CD4-positive, alpha-beta memory T cell (primary cell): ENCODE data around the gene RUVBL2. TPM values are rescaled to one million over a fixed set of nuclear protein-coding genes. Genes with fewer than 3 reads are reported as not detected.

Source experiments
- CTCF ChIA-PET: fragments of 350-600 bp; sonication (Branson Sonifier 250); formaldehyde crosslinking; loops from one replicate; lab custom pipeline; 2021; ENCODE audit warnings: inconsistent platforms; ENCODE audit not compliant: partially characterized antibody; lab: Charles Lee
- POLR2A ChIA-PET: fragments of 350-600 bp; sonication (Branson Sonifier 250); formaldehyde crosslinking; loops from one replicate; lab custom pipeline; 2021; ENCODE audit not compliant: partially characterized antibody; lab: Charles Lee
- DNase-seq, 5 donors: peaks; one replicate each; pipeline versions ENCODE4 v3.0.0 to v3.0.0-alpha.2; 2020 to 2022; ENCODE audit warnings: mixed read lengths in 1 of 5
- H3K27ac ChIP-seq: one replicate; pipeline ENCODE4 v1.7.0; 2013; ENCODE audit warnings: low read depth, low read length
- H3K27me3 ChIP-seq: 2 replicates; pipeline ENCODE4 v1.7.0; 2013; ENCODE audit warnings: mild to moderate bottlenecking, low read length, moderate library complexity; ENCODE audit not compliant: insufficient read depth
- H3K36me3 ChIP-seq: 2 replicates; pipeline ENCODE4 v1.7.0; 2013; ENCODE audit warnings: mild to moderate bottlenecking, low read length, moderate library complexity; ENCODE audit not compliant: insufficient read depth
- H3K4me1 ChIP-seq: 2 replicates; pipeline ENCODE4 v1.7.0; 2013; ENCODE audit warnings: mild to moderate bottlenecking, low read length, moderate library complexity; ENCODE audit not compliant: insufficient read depth
- H3K4me3 ChIP-seq, 2 donors: one replicate each; pipeline ENCODE4 v1.7.0; 2013; ENCODE audit warnings: low read length in 2 of 2, mild to moderate bottlenecking in 1 of 2
- H3K9me3 ChIP-seq, 2 donors: one replicate each; pipeline ENCODE4 v1.7.0; 2013; ENCODE audit warnings: low read length in 2 of 2, control low read depth in 1 of 2; ENCODE audit not compliant: control insufficient read depth in 1 of 2
- H3K27ac Mint-ChIP-seq, 7 donors: one replicate each; pipeline ENCODE4 v1.8.0; 2020 to 2021; ENCODE audit warnings: mixed read lengths in 7 of 7, mild to moderate bottlenecking in 6 of 7, inconsistent platforms in 3 of 7, moderate library complexity in 3 of 7
- H3K27me3 Mint-ChIP-seq, 2 donors: one replicate each; pipeline ENCODE4 v1.8.0; 2020 to 2021; ENCODE audit warnings: mixed read lengths in 2 of 2
- H3K36me3 Mint-ChIP-seq, 2 donors: one replicate each; pipeline ENCODE4 v1.8.0; 2020 to 2021; ENCODE audit warnings: mixed read lengths in 2 of 2, inconsistent platforms in 1 of 2, mild to moderate bottlenecking in 1 of 2
- H3K4me1 Mint-ChIP-seq, 4 donors: one replicate each; pipeline ENCODE4 v1.8.0; 2020 to 2021; ENCODE audit warnings: mixed read lengths in 4 of 4, mild to moderate bottlenecking in 1 of 4
- H3K4me3 Mint-ChIP-seq, 8 donors: one replicate each; pipeline ENCODE4 v1.8.0; 2020 to 2021; ENCODE audit warnings: mixed read lengths in 8 of 8, mild to moderate bottlenecking in 7 of 8, moderate library complexity in 6 of 8, inconsistent platforms in 3 of 8
- H3K9me3 Mint-ChIP-seq, 8 donors: one replicate each; pipeline ENCODE4 v1.8.0; 2020 to 2021; ENCODE audit warnings: mixed read lengths in 8 of 8, mild to moderate bottlenecking in 5 of 8, inconsistent platforms in 3 of 8, moderate library complexity in 1 of 8
- intact Hi-C: fragments of 100-400 bp; cut with micrococcal nuclease; formaldehyde crosslinking; loops from one replicate; pipeline ENCODE4 v1.15.1; 2023
- polyA plus RNA-seq, 2 donors: library from polyadenylated mRNA; unstranded; fragments of 300-500 nt; fragmentation: Illumina TruSeq; gene quantifications; one replicate each; pipeline ENCODE4 v1.2.3, GENCODE V29; 2021
- total RNA-seq, 2 experiments: library from RNA; stranded (reverse); gene quantifications; one replicate each; pipeline ENCODE4 v1.2.3, GENCODE V29; 2021

Gene RUVBL2
- total and polyA plus RNA-seq, 4 experiments from 2014 or later = 27.9 to 51.9 (median 38.6) TPM

DNA sequence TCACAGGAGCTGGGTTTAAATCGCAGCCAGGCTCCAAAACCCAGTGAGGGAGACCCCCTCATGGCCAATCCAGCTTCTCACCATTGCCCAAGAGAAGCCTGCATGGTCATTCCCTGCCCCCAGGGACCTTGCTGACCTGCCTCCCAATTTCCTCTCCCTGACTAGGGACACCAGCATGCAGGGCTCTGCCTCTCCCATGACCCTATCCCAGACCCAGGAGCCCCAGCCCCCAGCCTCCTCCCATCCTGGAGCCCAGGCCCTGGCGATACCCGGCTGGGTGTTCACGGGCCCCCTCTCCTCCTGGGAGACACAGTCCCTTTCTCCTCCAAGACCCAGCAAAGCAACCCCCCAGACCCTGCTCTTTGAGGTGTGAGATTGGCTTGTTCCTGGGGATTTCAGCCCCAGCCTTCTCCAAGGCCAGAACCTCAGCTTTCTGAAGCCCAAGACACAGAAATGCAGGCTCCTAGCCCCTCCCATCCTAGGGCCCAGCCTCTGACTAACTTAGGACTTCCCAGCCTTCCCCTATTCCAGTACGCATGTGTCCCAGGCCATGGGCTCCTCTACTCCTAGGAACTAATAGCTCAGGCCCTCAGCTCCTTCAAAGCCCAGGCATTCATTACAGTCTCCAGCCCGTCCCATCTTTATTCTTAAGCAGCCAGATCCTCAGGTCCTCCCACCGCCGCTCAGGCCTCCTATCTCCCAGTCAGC lies 1.7 kb upstream of the RUVBL2 start:
- ChIA-PET POLR2A (interaction anchor here (0.8 to 4.1 kb wide), 12 partner anchors 9 to 347 kb away, joined by 3 to 68 read pairs (median 10); partner anchors contain the start of genes BAX, DHDH, FTL and LHB), CTCF (interaction anchor here (0.7 to 2.4 kb wide), 12 partner anchors 8 to 253 kb away, joined by 3 to 21 read pairs (median 5); partner anchors contain the start of genes BAX and NUCB1)
- no peaks in the 10 kb centered on the region for H3K9me3 ChIP-seq
- peak overlapping the region; percentile 82 for H3K27ac ChIP-seq
- peaks cover 4 to 26% of the 10 kb centered on the region in 2 donors for H3K36me3 Mint-ChIP-seq
- peak overlapping the region; percentile 84 to 99 (median 95) for H3K27ac Mint-ChIP-seq
- peak overlapping the region; percentile 90 to 98 (median 96) for H3K4me3 Mint-ChIP-seq
- no peaks in the 10 kb centered on the region for H3K27me3 Mint-ChIP-seq
- intact Hi-C loops = loop anchor here (2.0 to 10.0 kb wide), 6 partner anchors 63 to 649 kb away; partner anchors contain the start of genes C19orf73, CGB7, DBP and PPFIA3
- no peaks in the 10 kb centered on the region for H3K36me3 ChIP-seq
- H3K4me1 Mint-ChIP-seq = peaks cover 25 to 49% (median 32%) of the 10 kb centered on the region in 4 donors
- peak overlapping the region; percentile 91 to 98 for H3K4me3 ChIP-seq
- no peaks in the 10 kb centered on the region for H3K9me3 Mint-ChIP-seq
- peaks cover 30% of the 10 kb centered on the region for H3K4me1 ChIP-seq
- DNase-seq = no peak
- no peaks in the 10 kb centered on the region for H3K27me3 ChIP-seq

DNA sequence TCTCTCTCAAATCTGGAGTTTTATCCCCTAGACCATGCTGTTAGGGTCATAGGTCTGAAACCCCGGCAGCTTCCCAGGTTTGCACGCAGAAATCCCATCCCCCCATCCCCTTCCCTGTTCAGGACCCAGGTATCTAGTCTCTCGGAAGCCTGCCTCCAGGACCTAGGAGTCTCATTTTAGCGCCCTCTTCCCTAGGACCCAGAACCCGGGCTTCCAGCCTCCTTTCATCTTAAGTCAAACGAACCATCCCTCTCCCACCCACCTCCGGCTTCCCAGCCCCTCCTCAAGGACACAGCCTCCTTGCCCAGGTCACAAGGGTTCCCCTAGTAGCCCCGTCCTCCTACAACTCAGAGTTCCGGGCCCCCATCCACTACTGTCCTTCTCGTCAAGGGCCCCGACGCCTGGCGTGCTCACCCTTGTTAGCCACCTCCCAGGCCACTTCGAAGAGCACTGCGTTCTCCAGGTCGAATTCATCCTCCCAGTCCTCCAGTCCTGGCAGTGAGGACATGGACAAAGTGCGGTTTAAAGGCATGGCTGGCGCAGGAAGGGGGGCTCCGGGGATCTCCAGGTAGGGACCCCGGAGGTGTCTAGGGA lies 1.0 kb upstream of the RUVBL2 start:
- Mint-ChIP-seq H3K27me3 (no peaks in the 10 kb centered on the region), H3K36me3 (peaks cover 4 to 24% of the 10 kb centered on the region in 2 donors), H3K4me3 (peak overlapping the region; percentile 90 to 98 (median 96)), H3K9me3 (no peaks in the 10 kb centered on the region), H3K4me1 (peaks cover 26 to 51% (median 32%) of the 10 kb centered on the region in 4 donors), H3K27ac (peak overlapping the region; percentile 84 to 99 (median 95))
- peak overlapping the region; percentile 91 to 98 for H3K4me3 ChIP-seq
- ChIA-PET CTCF (interaction anchor here (0.9 to 2.4 kb wide), 33 partner anchors 8 to 725 kb away, joined by 3 to 21 read pairs (median 5); partner anchors contain the start of genes BAX, CA11, FTL and HSD17B14), POLR2A (interaction anchor here (0.7 to 4.1 kb wide), 31 partner anchors 9 to 821 kb away, joined by 3 to 68 read pairs (median 4); partner anchors contain the start of genes BAX, CGB7, DHDH and FTL)
- H3K27me3 ChIP-seq = no peaks in the 10 kb centered on the region
- H3K9me3 ChIP-seq = no peaks in the 10 kb centered on the region
- no peak for DNase-seq
- no peaks in the 10 kb centered on the region for H3K36me3 ChIP-seq
- intact Hi-C loops = loop anchor here (1.0 to 10.0 kb wide), 10 partner anchors 26 to 648 kb away; partner anchors contain the start of genes C19orf73, CGB7, DBP and PPFIA3
- peaks cover 30% of the 10 kb centered on the region for H3K4me1 ChIP-seq
- H3K27ac ChIP-seq = peak overlapping the region; percentile 82

DNA sequence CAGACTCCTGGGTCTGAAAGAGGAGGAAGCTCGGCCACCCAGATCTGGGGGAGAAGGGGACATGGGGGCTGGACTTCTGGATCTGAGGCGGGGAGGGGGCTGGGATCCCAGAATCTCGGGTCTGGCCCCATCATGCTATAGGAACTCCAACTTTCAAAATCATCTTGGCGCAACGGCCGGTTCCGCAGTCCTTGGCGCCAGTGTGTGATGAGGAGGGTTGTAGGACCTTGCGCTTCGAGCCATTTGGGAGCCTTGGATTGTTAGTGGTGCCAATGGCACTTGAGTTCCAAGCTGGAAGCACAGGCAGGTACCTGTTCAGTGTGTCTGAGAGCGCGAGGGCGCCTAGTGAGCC lies 324 bp downstream of the RUVBL2 start:
- Histone ChIP-seq H3K9me3 (no peaks in the 10 kb centered on the region), H3K27ac (peak overlapping the region; percentile 82), H3K36me3 (no peaks in the 10 kb centered on the region), H3K4me3 (peak overlapping the region; percentile 80 to 91), H3K27me3 (no peaks in the 10 kb centered on the region), H3K4me1 (peaks cover 30% of the 10 kb centered on the region)
- no peaks in the 10 kb centered on the region for H3K27me3 Mint-ChIP-seq
- ChIA-PET POLR2A (interaction anchor here (0.7 to 4.1 kb wide), 25 partner anchors 9 to 819 kb away, joined by 3 to 68 read pairs (median 5); partner anchors contain the start of genes BAX, CA11, CGB7 and FTL), CTCF (interaction anchor here (0.7 to 2.4 kb wide), 37 partner anchors 8 to 782 kb away, joined by 3 to 21 read pairs (median 5); partner anchors contain the start of genes BAX, FTL, LIN7B and NUCB1)
- H3K4me3 Mint-ChIP-seq = peak overlapping the region; percentile 90 to 98 (median 96)
- intact Hi-C loops = loop anchor here (5.0 to 10.0 kb wide), 2 partner anchors 61 to 357 kb away; partner anchors contain the start of genes CGB7 and DBP
- peaks cover 23 to 56% (median 31%) of the 10 kb centered on the region in 4 donors for H3K4me1 Mint-ChIP-seq
- DNase-seq = no peak
- H3K36me3 Mint-ChIP-seq = peaks cover 4 to 15% of the 10 kb centered on the region in 2 donors
- H3K9me3 Mint-ChIP-seq = no peaks in the 10 kb centered on the region
- peak overlapping the region; percentile 84 to 99 (median 98) for H3K27ac Mint-ChIP-seq

DNA sequence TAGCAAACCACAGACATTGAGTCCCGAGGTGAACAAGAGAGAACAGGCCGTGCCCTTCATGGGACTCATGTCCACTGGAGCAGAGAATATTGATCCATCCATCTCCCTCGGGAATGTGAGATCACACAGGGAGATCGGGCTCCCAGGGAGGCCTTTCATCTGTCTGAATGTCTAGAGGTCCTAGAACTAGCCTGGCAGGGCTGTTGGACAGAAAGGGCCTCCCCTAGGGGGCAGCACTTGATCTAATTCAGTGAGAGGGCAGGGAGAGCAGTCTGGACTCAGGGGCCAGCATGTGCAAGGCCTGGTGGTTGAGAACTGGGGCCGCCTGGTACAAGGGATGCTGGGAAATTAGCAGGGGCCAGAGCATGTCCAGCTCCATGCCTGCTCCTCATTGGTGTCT lies 4.3 kb downstream of the RUVBL2 start:
- Histone ChIP-seq H3K4me1 (peaks cover 12% of the 10 kb centered on the region), H3K27ac (no peak overlapping the region), H3K4me3 (no peak overlapping the region), H3K27me3 (no peaks in the 10 kb centered on the region), H3K36me3 (no peaks in the 10 kb centered on the region), H3K9me3 (no peaks in the 10 kb centered on the region)
- H3K9me3 Mint-ChIP-seq = no peaks in the 10 kb centered on the region
- H3K27ac Mint-ChIP-seq = peak overlapping the region in 3 of 7 donors; percentile 2 to 57 (median 13)
- POLR2A ChIA-PET = interaction anchor here (1.7 kb wide), 1 partner anchor 20 kb away, joined by 7 read pairs; no protein-coding TSS in a partner anchor
- H3K4me3 Mint-ChIP-seq = no peak overlapping the region
- H3K4me1 Mint-ChIP-seq = peaks cover 14 to 40% (median 23%) of the 10 kb centered on the region in 4 donors
- intact Hi-C loops = loop anchor here (2.0 to 10.0 kb wide), 2 partner anchors 57 to 201 kb away; partner anchors contain the start of gene CGB7
- H3K36me3 Mint-ChIP-seq = peaks cover 0 to 14% of the 10 kb centered on the region in 2 donors
- no peaks in the 10 kb centered on the region for H3K27me3 Mint-ChIP-seq
- CTCF ChIA-PET = interaction anchor here (0.6 to 3.3 kb wide), 14 partner anchors 11 to 201 kb away, joined by 3 to 24 read pairs (median 4); no protein-coding TSS in a partner anchor
- peak in 2 of 5 donors; percentile 22 to 43 for DNase-seq

DNA sequence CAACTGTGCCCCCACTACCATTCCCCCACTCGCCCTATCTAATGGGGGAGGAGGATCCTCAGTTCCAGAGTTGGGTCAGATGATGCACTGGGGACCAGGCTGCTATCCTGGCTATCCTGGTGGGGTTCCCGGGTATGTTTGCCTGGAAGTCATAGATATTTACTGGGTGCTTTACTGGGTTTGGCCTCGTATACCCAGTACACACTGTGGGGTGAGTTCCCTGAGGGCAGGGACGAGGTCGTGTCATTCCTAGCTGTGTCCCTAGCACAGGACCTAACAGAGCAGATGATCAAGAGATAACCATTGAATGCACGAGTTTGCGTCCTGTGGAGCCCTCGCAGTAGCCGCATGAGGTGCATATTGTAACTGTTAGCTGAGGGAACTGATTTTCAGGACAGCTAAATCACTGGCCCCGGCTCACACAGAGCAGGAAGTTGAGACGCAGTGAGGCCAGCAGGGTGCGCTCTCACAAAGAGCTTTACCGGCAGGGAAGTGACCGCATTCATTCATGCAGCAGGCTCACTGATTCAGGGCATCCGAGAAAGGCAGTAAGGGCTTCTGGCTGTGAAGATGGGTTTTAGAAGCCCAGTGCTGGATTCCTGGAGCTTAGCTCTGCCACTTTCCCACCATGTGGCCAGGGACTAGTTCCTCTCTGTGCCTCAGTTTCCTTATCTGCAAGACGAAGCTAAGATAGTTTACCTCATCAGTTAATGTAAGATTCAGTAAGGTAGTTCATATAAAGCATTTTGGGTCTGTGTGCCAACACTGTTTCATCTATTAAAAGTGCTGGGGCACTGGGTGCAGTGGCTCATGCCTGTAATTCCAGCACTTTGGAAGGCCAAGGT lies 6.0 kb downstream of the RUVBL2 start:
- peak; percentile 64 to 76 (median 69) for DNase-seq
- peak overlapping the region in 1 of 7 donors; percentile 46 for H3K27ac Mint-ChIP-seq
- peaks cover 7 to 24% (median 15%) of the 10 kb centered on the region in 4 donors for H3K4me1 Mint-ChIP-seq
- no peaks in the 10 kb centered on the region for H3K9me3 ChIP-seq
- ChIA-PET POLR2A (interaction anchor here (0.7 to 1.4 kb wide), 4 partner anchors 12 to 98 kb away, joined by 3 to 8 read pairs (median 4); no protein-coding TSS in a partner anchor), CTCF (interaction anchor here (0.8 to 3.6 kb wide), 20 partner anchors 8 to 204 kb away, joined by 3 to 24 read pairs (median 4); no protein-coding TSS in a partner anchor)
- H3K27me3 Mint-ChIP-seq = no peaks in the 10 kb centered on the region
- H3K27me3 ChIP-seq = no peaks in the 10 kb centered on the region
- H3K36me3 Mint-ChIP-seq = peaks cover 7 to 16% of the 10 kb centered on the region in 2 donors
- intact Hi-C loops = loop anchor here (2.0 to 10.0 kb wide), 2 partner anchors 55 to 199 kb away; partner anchors contain the start of gene CGB7
- H3K4me1 ChIP-seq = peaks cover 3% of the 10 kb centered on the region
- H3K9me3 Mint-ChIP-seq = no peaks in the 10 kb centered on the region
- H3K4me3 ChIP-seq = no peak overlapping the region
- peak overlapping the region in 1 of 8 donors; percentile 8 for H3K4me3 Mint-ChIP-seq
- no peaks in the 10 kb centered on the region for H3K36me3 ChIP-seq
- H3K27ac ChIP-seq = no peak overlapping the region

DNA sequence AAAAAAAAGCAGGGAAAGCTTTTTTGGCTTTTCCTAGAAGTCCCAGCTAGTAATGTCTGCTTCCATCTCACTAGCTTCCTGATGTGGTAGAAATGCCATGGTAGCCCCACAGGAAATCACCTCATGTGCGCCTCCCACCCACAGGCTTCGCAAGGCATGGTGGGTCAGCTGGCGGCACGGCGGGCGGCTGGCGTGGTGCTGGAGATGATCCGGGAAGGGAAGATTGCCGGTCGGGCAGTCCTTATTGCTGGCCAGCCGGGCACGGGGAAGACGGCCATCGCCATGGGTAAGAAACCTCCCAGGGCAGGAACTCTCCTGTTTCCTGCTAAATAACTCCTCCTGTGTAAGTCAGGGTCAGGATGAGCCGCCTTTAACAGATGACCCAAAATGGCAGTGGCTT lies 10.4 kb downstream of the RUVBL2 start:
- peaks cover 3 to 8% (median 7%) of the 10 kb centered on the region in 4 donors for H3K4me1 Mint-ChIP-seq
- Histone ChIP-seq H3K4me1 (no peaks in the 10 kb centered on the region), H3K27me3 (no peaks in the 10 kb centered on the region), H3K27ac (no peak overlapping the region), H3K4me3 (no peak overlapping the region), H3K36me3 (peaks cover 11% of the 10 kb centered on the region), H3K9me3 (no peaks in the 10 kb centered on the region)
- H3K27ac Mint-ChIP-seq = no peak overlapping the region
- no peaks in the 10 kb centered on the region for H3K9me3 Mint-ChIP-seq
- intact Hi-C loops = no loop called here
- H3K27me3 Mint-ChIP-seq = no peaks in the 10 kb centered on the region
- DNase-seq = no peak
- POLR2A ChIA-PET = interaction anchor here (0.7 kb wide), 1 partner anchor 10 kb away, joined by 4 read pairs; no protein-coding TSS in a partner anchor
- H3K4me3 Mint-ChIP-seq = no peak overlapping the region
- peaks cover 10 to 33% of the 10 kb centered on the region in 2 donors for H3K36me3 Mint-ChIP-seq
- CTCF ChIA-PET = interaction anchor here (0.9 to 1.2 kb wide), 2 partner anchors 11 to 14 kb away, joined by 4 to 5 read pairs; partner anchors contain the start of genes GYS1 and RUVBL2
